ENCODE data around the gene RASAL3.

The RASAL3 gene

DNA sequence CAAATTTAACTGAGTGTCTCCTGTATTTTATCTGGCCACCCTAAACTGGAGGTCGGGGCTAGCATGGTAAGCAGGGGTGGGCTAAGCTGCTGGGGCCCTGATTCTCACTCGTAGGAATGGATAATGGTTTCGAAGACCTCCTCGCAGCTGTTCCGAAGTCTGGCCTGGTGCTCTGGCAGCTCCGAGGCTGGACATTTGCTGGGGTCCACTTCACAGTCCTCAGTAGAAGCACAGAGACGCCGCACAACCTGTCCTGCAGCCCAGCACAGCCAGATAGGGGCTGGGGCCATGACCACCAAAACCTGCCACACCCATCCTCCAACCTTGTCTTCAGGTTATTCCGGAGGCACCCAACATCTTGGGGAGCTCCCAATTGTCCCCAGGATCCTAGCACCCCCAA, 8.3 kb downstream of the RASAL3 start:
- Histone ChIP-seq H3K9me3 (ENCODE audit: control insufficient read depth, insufficient read depth, low read length) (no peaks in the 10 kb centered on the region), H3K9ac (ENCODE audit: low read depth, low read length) (no peak overlapping the region), H3K27ac (ENCODE audit: low read depth, low read length) (no peak overlapping the region), H3K36me3 (ENCODE audit: control insufficient read depth, insufficient read depth, low read length) (no peaks in the 10 kb centered on the region), H3K27me3 (ENCODE audit: control insufficient read depth, insufficient read depth, low read length) (peaks cover 77% of the 10 kb centered on the region), H3K4me3 (ENCODE audit: low read depth, low read length) (no peak overlapping the region), H3K4me1 (ENCODE audit: control insufficient read depth, insufficient read depth, low read length) (peaks cover 4% of the 10 kb centered on the region; the same call in 1 of the 2 replicates)

DNA sequence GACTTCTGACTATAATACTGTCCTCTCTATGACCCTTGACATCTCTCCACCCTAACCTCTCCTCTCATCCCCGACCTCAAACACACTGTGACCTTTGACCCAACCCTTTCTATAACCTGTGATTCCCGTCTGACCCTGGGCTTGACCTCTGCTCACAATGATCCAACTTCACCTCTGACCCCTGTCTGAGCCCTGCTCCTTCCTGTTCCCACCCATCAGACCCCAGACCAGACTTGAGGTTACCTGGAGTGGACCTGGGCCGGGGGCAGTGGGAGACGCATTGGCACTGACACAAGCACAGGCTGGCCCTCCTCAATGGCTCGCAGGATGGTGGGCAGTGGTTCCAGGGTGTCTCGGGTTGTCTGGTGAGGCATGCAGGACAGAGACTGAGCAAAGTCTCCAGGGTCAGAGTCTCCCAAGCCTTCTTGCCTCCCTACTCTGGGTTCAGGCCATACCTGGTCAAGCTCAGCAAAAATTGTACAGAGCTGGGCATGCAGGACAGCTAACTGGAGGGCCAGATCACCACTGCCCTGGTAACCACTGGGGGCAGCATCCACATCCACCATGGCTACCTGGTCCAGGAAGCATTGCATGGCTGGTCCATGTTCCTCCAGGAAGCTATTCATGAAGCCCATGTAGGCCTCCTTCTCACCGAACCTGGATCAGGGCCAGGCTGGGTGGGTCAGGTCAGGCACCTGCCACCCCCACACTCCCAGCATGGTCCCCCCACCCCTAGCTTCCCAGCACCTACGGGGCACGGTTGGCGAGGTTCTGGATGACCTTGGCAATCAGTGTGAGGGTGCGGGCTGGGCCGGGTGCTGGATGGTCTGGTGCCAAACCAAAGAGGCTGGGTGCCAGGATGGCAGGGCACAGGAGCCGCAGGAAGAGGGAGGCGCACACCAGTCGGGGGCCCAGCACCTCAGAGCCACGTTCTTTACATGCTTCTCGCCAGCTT, 10.2 kb downstream of the RASAL3 start:
- peaks cover 61% of the 10 kb centered on the region for H3K27me3 ChIP-seq (ENCODE audit: control insufficient read depth, insufficient read depth, low read length)

DNA sequence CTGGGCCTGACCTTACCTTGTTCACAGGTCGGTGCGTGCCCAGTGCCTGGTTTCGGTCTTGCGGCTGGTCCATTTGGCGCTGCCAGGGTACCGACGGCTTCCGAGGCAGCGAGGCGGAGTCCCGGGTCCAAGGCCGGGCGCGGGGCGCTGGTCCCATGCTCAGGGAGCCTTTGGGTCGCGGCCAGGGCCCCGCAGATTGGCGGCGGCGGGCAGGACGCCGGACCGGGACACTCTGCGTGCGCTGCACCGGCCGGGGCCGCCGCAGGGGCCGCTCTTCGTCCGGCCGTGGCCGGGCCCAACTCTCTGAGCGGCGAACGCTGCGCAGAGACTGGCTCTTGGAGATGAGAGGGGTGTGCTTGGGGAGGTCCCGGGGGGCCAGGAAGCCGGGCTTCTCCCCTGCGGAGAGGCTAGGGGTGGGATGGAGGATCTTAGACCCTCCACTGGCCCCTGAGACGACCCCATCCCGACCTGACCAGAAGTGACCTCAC, 11.2 kb downstream of the RASAL3 start:
- Histone ChIP-seq H3K9ac (ENCODE audit: low read depth, low read length) (no peak overlapping the region), H3K4me3 (ENCODE audit: low read depth, low read length) (peak overlapping the region; percentile 69), H3K27ac (ENCODE audit: low read depth, low read length) (no peak overlapping the region), H3K36me3 (ENCODE audit: control insufficient read depth, insufficient read depth, low read length) (no peaks in the 10 kb centered on the region), H3K9me3 (ENCODE audit: control insufficient read depth, insufficient read depth, low read length) (no peaks in the 10 kb centered on the region), H3K4me1 (ENCODE audit: control insufficient read depth, insufficient read depth, low read length) (peaks cover 11% of the 10 kb centered on the region; the same call in 1 of the 2 replicates), H3K27me3 (ENCODE audit: control insufficient read depth, insufficient read depth, low read length) (peaks cover 53% of the 10 kb centered on the region)

More for the DNA sequence above, 10.2 kb downstream of the RASAL3 start:
- H3K9me3 ChIP-seq (ENCODE audit: control insufficient read depth, insufficient read depth, low read length), result no peaks in the 10 kb centered on the region
- no peak overlapping the region for H3K27ac ChIP-seq (ENCODE audit: low read depth, low read length)
- no peak overlapping the region for H3K4me3 ChIP-seq (ENCODE audit: low read depth, low read length)
- H3K4me1 ChIP-seq (ENCODE audit: control insufficient read depth, insufficient read depth, low read length), result peaks cover 6% of the 10 kb centered on the region; the same call in 1 of the 2 replicates
- H3K36me3 ChIP-seq (ENCODE audit: control insufficient read depth, insufficient read depth, low read length), result no peaks in the 10 kb centered on the region
- H3K9ac ChIP-seq (ENCODE audit: low read depth, low read length), result no peak overlapping the region

- no peak overlapping the region for H3K27ac ChIP-seq (ENCODE audit: low read depth, low read length)
- H3K9ac ChIP-seq (ENCODE audit: low read depth, low read length), result no peak overlapping the region
- peaks cover 46% of the 10 kb centered on the region for H3K27me3 ChIP-seq (ENCODE audit: control insufficient read depth, insufficient read depth, low read length)
- H3K9me3 ChIP-seq (ENCODE audit: control insufficient read depth, insufficient read depth, low read length), result no peaks in the 10 kb centered on the region
- H3K4me3 ChIP-seq (ENCODE audit: low read depth, low read length), result peak overlapping the region; percentile 69
- peaks cover 11% of the 10 kb centered on the region; the same call in 1 of the 2 replicates for H3K4me1 ChIP-seq (ENCODE audit: control insufficient read depth, insufficient read depth, low read length)
- no peaks in the 10 kb centered on the region for H3K36me3 ChIP-seq (ENCODE audit: control insufficient read depth, insufficient read depth, low read length)
Measured at GRCh38 chr19:15452111-15453047, 12.0 kb downstream of the RASAL3 start.

DNA sequence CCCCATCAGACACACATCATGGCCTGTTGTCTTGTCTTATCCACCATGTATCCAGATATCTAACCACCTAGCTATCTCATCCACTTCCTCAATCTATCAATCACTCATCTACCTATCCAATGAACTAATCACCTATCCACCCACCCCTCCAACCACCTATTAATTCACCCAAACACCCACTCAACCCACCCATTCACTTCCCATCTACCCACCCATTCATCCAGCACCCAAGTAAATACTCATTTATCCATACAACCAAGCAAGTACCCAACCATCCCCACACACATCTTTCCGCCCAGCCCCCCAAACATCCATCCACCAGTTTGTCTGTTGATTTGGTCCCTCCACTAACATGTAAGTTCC, 13.8 kb downstream of the RASAL3 start:
- H3K27ac ChIP-seq (ENCODE audit: low read depth, low read length), result no peak overlapping the region

GRCh38 chr19:15449620-15450527, 14.5 kb downstream of the RASAL3 start, which contains the start of gene WIZ:
WIZ (minus strand) TSS chr19:15449956; CDS start chr19:15448307, 1,649 bp downstream.
- Histone ChIP-seq H3K36me3 (ENCODE audit: control insufficient read depth, insufficient read depth, low read length) (no peaks in the 10 kb centered on the region), H3K4me1 (ENCODE audit: control insufficient read depth, insufficient read depth, low read length) (peaks cover 11% of the 10 kb centered on the region; the same call in 1 of the 2 replicates), H3K9ac (ENCODE audit: low read depth, low read length) (no peak within 1 kb of the TSS; the same call in 1 of the 2 replicates)

More for the DNA sequence above, 13.8 kb downstream of the RASAL3 start:
- H3K9me3 ChIP-seq (ENCODE audit: control insufficient read depth, insufficient read depth, low read length), result no peaks in the 10 kb centered on the region
- H3K9ac ChIP-seq (ENCODE audit: low read depth, low read length), result no peak overlapping the region
- H3K27me3 ChIP-seq (ENCODE audit: control insufficient read depth, insufficient read depth, low read length), result peaks cover 28% of the 10 kb centered on the region
- peaks cover 11% of the 10 kb centered on the region; the same call in 1 of the 2 replicates for H3K4me1 ChIP-seq (ENCODE audit: control insufficient read depth, insufficient read depth, low read length)
- H3K36me3 ChIP-seq (ENCODE audit: control insufficient read depth, insufficient read depth, low read length), result no peaks in the 10 kb centered on the region
- H3K4me3 ChIP-seq (ENCODE audit: low read depth, low read length), result peak overlapping the region; percentile 62; the same call in 1 of the 2 replicates

DNA sequence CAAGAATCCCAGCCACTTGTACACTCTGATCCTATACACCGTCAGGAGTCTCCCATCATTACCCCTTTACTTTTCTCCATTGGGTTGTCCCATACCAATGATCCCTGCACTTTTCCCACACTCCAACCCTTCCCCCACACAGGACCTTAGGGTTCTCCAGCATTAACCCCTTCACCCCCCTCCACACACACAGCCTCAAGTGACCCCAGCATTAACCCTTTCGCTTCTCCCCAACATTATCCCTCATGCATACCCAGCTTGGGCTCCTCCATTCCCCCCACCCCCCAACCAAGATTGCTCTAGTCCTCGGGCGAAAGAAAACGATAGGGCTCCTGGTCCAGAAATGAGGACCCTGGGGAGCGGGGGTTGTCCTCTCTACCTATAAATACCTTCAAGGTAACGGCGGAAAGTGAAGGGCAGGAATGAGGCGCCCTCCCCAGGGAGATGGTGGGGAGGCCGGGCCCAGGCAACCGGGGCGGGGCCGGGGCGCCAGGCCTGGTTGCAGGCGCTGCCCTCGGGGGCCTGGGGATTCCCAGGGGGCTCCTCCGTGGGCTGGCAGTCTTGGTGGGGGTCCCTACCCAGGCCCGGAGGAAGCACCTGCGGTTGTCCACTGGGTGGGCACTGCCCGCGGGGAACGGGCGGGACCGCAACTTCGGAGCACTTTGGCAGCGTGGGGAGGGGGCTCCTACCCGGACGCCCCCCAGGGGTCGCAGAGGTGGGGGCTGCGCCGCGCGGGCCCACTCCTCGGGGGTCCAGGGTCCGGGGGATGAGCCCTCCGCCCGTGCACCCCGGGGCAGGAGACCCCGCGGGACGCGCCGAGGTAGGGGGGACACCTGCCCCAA, 15.3 kb downstream of the RASAL3 start:
- Histone ChIP-seq H3K36me3 (ENCODE audit: control insufficient read depth, insufficient read depth, low read length) (no peaks in the 10 kb centered on the region), H3K9me3 (ENCODE audit: control insufficient read depth, insufficient read depth, low read length) (no peaks in the 10 kb centered on the region), H3K9ac (ENCODE audit: low read depth, low read length) (no peak overlapping the region), H3K27me3 (ENCODE audit: control insufficient read depth, insufficient read depth, low read length) (peaks cover 13% of the 10 kb centered on the region), H3K4me1 (ENCODE audit: control insufficient read depth, insufficient read depth, low read length) (peaks cover 11% of the 10 kb centered on the region; the same call in 1 of the 2 replicates), H3K27ac (ENCODE audit: low read depth, low read length) (peak overlapping the region; percentile 5), H3K4me3 (ENCODE audit: low read depth, low read length) (peak overlapping the region; percentile 72)

More at GRCh38 chr19:15449620-15450527, 14.5 kb downstream of the RASAL3 start, which contains the start of gene WIZ:
- no peaks in the 10 kb centered on the region for H3K9me3 ChIP-seq (ENCODE audit: control insufficient read depth, insufficient read depth, low read length)
- H3K27ac ChIP-seq (ENCODE audit: low read depth, low read length), result peak within 1 kb of the TSS; percentile 5
- H3K4me3 ChIP-seq (ENCODE audit: low read depth, low read length), result peak within 1 kb of the TSS; percentile 72
- H3K27me3 ChIP-seq (ENCODE audit: control insufficient read depth, insufficient read depth, low read length), result peaks cover 21% of the 10 kb centered on the region

GRCh38 chr19:15448044-15448777, 16.1 kb downstream of the RASAL3 start:
- Histone ChIP-seq H3K9ac (ENCODE audit: low read depth, low read length) (no peak overlapping the region), H3K27ac (ENCODE audit: low read depth, low read length) (no peak overlapping the region), H3K9me3 (ENCODE audit: control insufficient read depth, insufficient read depth, low read length) (no peaks in the 10 kb centered on the region), H3K27me3 (ENCODE audit: control insufficient read depth, insufficient read depth, low read length) (peaks cover 5% of the 10 kb centered on the region), H3K36me3 (ENCODE audit: control insufficient read depth, insufficient read depth, low read length) (no peaks in the 10 kb centered on the region), H3K4me3 (ENCODE audit: low read depth, low read length) (peak overlapping the region; percentile 72; the same call in 1 of the 2 replicates), H3K4me1 (ENCODE audit: control insufficient read depth, insufficient read depth, low read length) (peaks cover 11% of the 10 kb centered on the region; the same call in 1 of the 2 replicates)

DNA sequence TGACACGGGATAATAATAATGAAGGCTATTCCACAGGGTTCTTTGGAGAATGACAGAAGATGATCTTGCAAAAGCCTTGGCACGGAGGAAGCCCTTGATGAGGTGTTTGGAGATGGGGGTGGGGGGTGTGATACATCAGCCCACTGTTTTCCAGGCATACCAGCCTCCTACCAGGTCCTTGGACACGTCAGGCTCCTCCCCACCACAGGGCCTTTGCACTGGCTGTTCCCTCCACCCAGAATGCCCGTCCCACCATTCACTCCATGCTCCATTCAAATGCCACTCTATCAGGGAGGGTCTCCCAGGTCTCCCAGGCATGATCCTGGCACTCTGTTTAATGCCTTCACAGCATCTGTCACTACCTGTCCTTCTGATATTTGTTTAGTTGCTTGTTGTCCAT, 17.3 kb downstream of the RASAL3 start:
- Histone ChIP-seq H3K9me3 (ENCODE audit: control insufficient read depth, insufficient read depth, low read length) (no peaks in the 10 kb centered on the region), H3K27me3 (ENCODE audit: control insufficient read depth, insufficient read depth, low read length) (no peaks in the 10 kb centered on the region), H3K36me3 (ENCODE audit: control insufficient read depth, insufficient read depth, low read length) (no peaks in the 10 kb centered on the region), H3K27ac (ENCODE audit: low read depth, low read length) (no peak overlapping the region), H3K4me1 (ENCODE audit: control insufficient read depth, insufficient read depth, low read length) (peaks cover 11% of the 10 kb centered on the region; the same call in 1 of the 2 replicates), H3K4me3 (ENCODE audit: low read depth, low read length) (no peak overlapping the region), H3K9ac (ENCODE audit: low read depth, low read length) (no peak overlapping the region)
